MM.1S (cell line): ENCODE results near the gene GM2A.

Source experiments
- DNase-seq: peaks from one replicate; pipeline ENCODE4 v3.0.0-alpha.2; 2015
- H2AFZ ChIP-seq: fragments of 300-600 bp; sonication (generic); 2 replicates; pipeline ENCODE4 v1.6.0; 2016; ENCODE audit warnings: antibody characterized with exemption, low read length
- H3F3A ChIP-seq: fragments of 300-600 bp; sonication (generic); 2 replicates; pipeline ENCODE4 v1.6.1; 2016; ENCODE audit warnings: mild to moderate bottlenecking, antibody characterized with exemption, low read length, moderate library complexity, mixed read lengths; ENCODE audit not compliant: insufficient read depth
- H3K27ac ChIP-seq: fragments of 300-600 bp; sonication (generic); 2 replicates; pipeline ENCODE4 v1.5.1; 2016; ENCODE audit warnings: mild to moderate bottlenecking, low read length
- H3K27me3 ChIP-seq: fragments of 300-600 bp; sonication (generic); replicated peaks from 2 replicates; pipeline ENCODE4 v1.6.0; 2016; ENCODE audit warnings: low read length; ENCODE audit not compliant: insufficient read depth
- H3K36me3 ChIP-seq: fragments of 300-600 bp; sonication (generic); replicated peaks from 2 replicates; pipeline ENCODE4 v1.6.1; 2016; ENCODE audit warnings: mild to moderate bottlenecking, low read length, mixed read lengths; ENCODE audit not compliant: insufficient read depth
- H3K4me1 ChIP-seq: fragments of 300-600 bp; sonication (generic); 2 replicates; pipeline ENCODE4 v1.6.1; 2016; ENCODE audit warnings: low read length, mixed read lengths
- H3K4me2 ChIP-seq: fragments of 300-600 bp; sonication (generic); 2 replicates; pipeline ENCODE4 v1.6.0; 2016; ENCODE audit warnings: low read depth, low read length
- H3K4me3 ChIP-seq: fragments of 300-600 bp; sonication (generic); 2 replicates; pipeline ENCODE4 v1.5.1; 2016; ENCODE audit warnings: low read length, mixed read lengths
- H3K79me2 ChIP-seq: fragments of 300-600 bp; sonication (generic); 2 replicates; pipeline ENCODE4 v1.6.1; 2016; ENCODE audit warnings: mixed run types, low read length, mixed read lengths
- H3K9ac ChIP-seq: fragments of 300-600 bp; sonication (generic); 2 replicates; pipeline ENCODE4 v1.6.1; 2016; ENCODE audit warnings: low read length, mixed read lengths
- H3K9me2 ChIP-seq: fragments of 300-600 bp; sonication (generic); replicated peaks from 2 replicates; pipeline ENCODE4 v1.6.1; 2016; ENCODE audit warnings: mild to moderate bottlenecking, low read length, mixed read lengths; ENCODE audit not compliant: insufficient read depth
- H3K9me3 ChIP-seq: fragments of 300-600 bp; sonication (generic); replicated peaks from 2 replicates; pipeline ENCODE4 v1.6.1; 2016; ENCODE audit warnings: mild to moderate bottlenecking, low read length, mixed read lengths; ENCODE audit not compliant: insufficient read depth
- H4K20me1 ChIP-seq: fragments of 300-600 bp; sonication (generic); 2 replicates; pipeline ENCODE4 v1.6.1; 2016; ENCODE audit warnings: mild to moderate bottlenecking, low read length, moderate library complexity, mixed read lengths; ENCODE audit not compliant: insufficient read depth
- CTCF ChIP-seq: fragments of 300-600 bp; sonication (generic); IDR thresholded peaks from 2 replicates; pipeline ENCODE4 v1.5.1; 2016; ENCODE audit warnings: antibody characterized with exemption, low read length, mixed read lengths
- EZH2 ChIP-seq: fragments of 300-600 bp; sonication (generic); optimal IDR thresholded peaks from 2 replicates; pipeline ENCODE3; 2017; ENCODE audit warnings: low read depth, mild to moderate bottlenecking, antibody characterized with exemption, low read length, mixed read lengths
- EZH2phosphoT487 ChIP-seq: fragments of 300-600 bp; sonication (generic); IDR thresholded peaks from 2 replicates; pipeline ENCODE4 v1.6.1; 2018; ENCODE audit warnings: antibody characterized with exemption, low read length

The GM2A gene

GRCh38 chr5:151310932-151311331, 57.9 kb downstream of the GM2A start:
- Histone ChIP-seq H3K4me3 (no peak overlapping the region), H3F3A (no peaks in the 10 kb centered on the region), H4K20me1 (no peaks in the 10 kb centered on the region), H3K9me3 (no peaks in the 10 kb centered on the region), H3K79me2 (no peaks in the 10 kb centered on the region), H3K36me3 (no peaks in the 10 kb centered on the region), H3K4me2 (no peak overlapping the region), H3K9ac (no peak overlapping the region), H3K9me2 (no peaks in the 10 kb centered on the region), H3K27me3 (no peaks in the 10 kb centered on the region), H2AFZ (no peak overlapping the region), H3K4me1 (no peaks in the 10 kb centered on the region), H3K27ac (no peak overlapping the region)
- DNase-seq = no peak
- no peak for TF ChIP-seq EZH2

GRCh38 chr5:151312756-151313324, 59.9 kb downstream of the GM2A start:
- Histone ChIP-seq H3K79me2 (no peaks in the 10 kb centered on the region), H3K4me2 (no peak overlapping the region), H4K20me1 (no peaks in the 10 kb centered on the region), H2AFZ (no peak overlapping the region), H3K4me3 (no peak overlapping the region), H3K9me3 (no peaks in the 10 kb centered on the region), H3K4me1 (no peaks in the 10 kb centered on the region), H3K27ac (no peak overlapping the region), H3K9me2 (no peaks in the 10 kb centered on the region), H3K9ac (no peak overlapping the region), H3K27me3 (no peaks in the 10 kb centered on the region), H3F3A (no peaks in the 10 kb centered on the region), H3K36me3 (no peaks in the 10 kb centered on the region)
- DNase-seq = no peak
- TF ChIP-seq EZH2 = no peak
- TF ChIP-seq EZH2phosphoT487 = no peak
- no peak for TF ChIP-seq CTCF

GRCh38 chr5:151313357-151313756, 60.4 kb downstream of the GM2A start:
- Histone ChIP-seq H3K36me3 (no peaks in the 10 kb centered on the region), H3K79me2 (no peaks in the 10 kb centered on the region), H3K9ac (no peak overlapping the region), H4K20me1 (no peaks in the 10 kb centered on the region), H3K4me1 (no peaks in the 10 kb centered on the region), H3K9me2 (no peaks in the 10 kb centered on the region), H3K4me2 (no peak overlapping the region), H3K9me3 (no peaks in the 10 kb centered on the region), H3K4me3 (no peak overlapping the region), H3K27me3 (no peaks in the 10 kb centered on the region), H3K27ac (no peak overlapping the region), H2AFZ (no peak overlapping the region), H3F3A (no peaks in the 10 kb centered on the region)
- TF ChIP-seq EZH2 = no peak
- no peak for TF ChIP-seq CTCF
- no peak for TF ChIP-seq EZH2phosphoT487
- DNase-seq = no peak

- H3K4me3 ChIP-seq = no peak overlapping the region
- no peaks in the 10 kb centered on the region for H3K79me2 ChIP-seq
- 0 out of 2 replicates have a peak, but pooled peaks cover 5% of the 10 kb centered on the region for H3K4me1 ChIP-seq
- no peaks in the 10 kb centered on the region for H3K27me3 ChIP-seq
- H3K36me3 ChIP-seq = no peaks in the 10 kb centered on the region
- no peaks in the 10 kb centered on the region; the same call in 1 of the 2 replicates for H3F3A ChIP-seq
- no peak overlapping the region for H3K9ac ChIP-seq
- peak; percentile 73 for DNase-seq
- no peaks in the 10 kb centered on the region for H4K20me1 ChIP-seq
- H3K27ac ChIP-seq = no peak overlapping the region
- no peak for TF ChIP-seq EZH2
- peak; percentile 93 for TF ChIP-seq CTCF
- H2AFZ ChIP-seq = no peak overlapping the region
- H3K4me2 ChIP-seq = no peak overlapping the region
- no peaks in the 10 kb centered on the region for H3K9me2 ChIP-seq
- H3K9me3 ChIP-seq = no peaks in the 10 kb centered on the region
Observed at GRCh38 chr5:151315998-151316597, 63.1 kb downstream of the GM2A start.
